ELR (cell line): ENCODE measurements around the gene HJURP.
A peak's percentile ranks its signal among the peaks of the same experiment; 100 is the strongest.
"Not testable (repeated sequence)": the region's sequence is repeated elsewhere in the genome, so short reads cannot be mapped to it uniquely, and the experiment has no call there.

Experiments
- DNase-seq: peaks from one replicate; pipeline ENCODE4 v3.0.0-alpha.2; 2015; ENCODE audit warnings: low read depth

The HJURP gene

GRCh38 chr2:233854241-233854981 is at the start of gene HJURP:
HJURP (minus strand) TSS chr2:233854535; CDS start chr2:233854500, 35 bp downstream.
- DNase-seq, result peak; percentile 99

GRCh38 chr2:233901884-233902283 is 47.5 kb upstream of the HJURP start:
- DNase-seq, result no peak

- DNase-seq, result no peak
Measured at GRCh38 chr2:233901367-233901766, 47.0 kb upstream of the HJURP start.

GRCh38 chr2:233896253-233896652 is 41.9 kb upstream of the HJURP start:
- DNase-seq, result not testable (repeated sequence)

- DNase-seq, result peak; percentile 13
Measured at GRCh38 chr2:233892793-233893192, 38.5 kb upstream of the HJURP start.

- no peak for DNase-seq
Measured at GRCh38 chr2:233882353-233882752, 28.0 kb upstream of the HJURP start.

- DNase-seq, result not testable (repeated sequence)
Measured at GRCh38 chr2:233872125-233872524, 17.8 kb upstream of the HJURP start.

GRCh38 chr2:233871432-233871831 is 17.1 kb upstream of the HJURP start:
- DNase-seq, result no peak

GRCh38 chr2:233867993-233868532 is 13.7 kb upstream of the HJURP start, which contains the start of gene MSL3B:
MSL3B (minus strand) TSS chr2:233868386.
- DNase-seq, result peak; percentile 72

- no peak for DNase-seq
Measured at GRCh38 chr2:233866479-233866878, 12.1 kb upstream of the HJURP start.

- DNase-seq, result peak; percentile 22
Measured at GRCh38 chr2:233865838-233866237, 11.5 kb upstream of the HJURP start.

- DNase-seq, result no peak
Measured at GRCh38 chr2:233862261-233862768, 8.0 kb upstream of the HJURP start.

GRCh38 chr2:233858331-233858730 is 4.0 kb upstream of the HJURP start:
- DNase-seq, result no peak

GRCh38 chr2:233857511-233858141 is 3.3 kb upstream of the HJURP start:
- peak; percentile 32 for DNase-seq

- DNase-seq, result no peak
Measured at GRCh38 chr2:233856184-233856583, 1.8 kb upstream of the HJURP start.

- DNase-seq, result no peak
Measured at GRCh38 chr2:233855345-233855744, 1.0 kb upstream of the HJURP start.

- no peak for DNase-seq
Measured at GRCh38 chr2:233853883-233854240, 473 bp downstream of the HJURP start.

- DNase-seq, result no peak
Measured at GRCh38 chr2:233853353-233853752, 982 bp downstream of the HJURP start.

GRCh38 chr2:233852056-233852455 is 2.3 kb downstream of the HJURP start:
- no peak for DNase-seq

GRCh38 chr2:233851169-233851568 is 3.2 kb downstream of the HJURP start:
- no peak for DNase-seq

GRCh38 chr2:233850745-233851144 is 3.6 kb downstream of the HJURP start:
- no peak for DNase-seq

- DNase-seq, result no peak
Measured at GRCh38 chr2:233849607-233850271, 4.6 kb downstream of the HJURP start.

GRCh38 chr2:233848276-233848675 is 6.1 kb downstream of the HJURP start:
- no peak for DNase-seq
